Sigmoid colon (tissue), 4 donors: ENCODE data around the gene NAA38.

Source experiments
- CTCF ChIP-seq, 4 experiments: fragments of 450-650 bp in 3 of 4; fragments of 200-600 bp in 1 of 4; IDR thresholded peaks; one replicate each; pipeline ENCODE4 v1.5.1; 2016 to 2019; ENCODE audit warnings: antibody characterized with exemption in 4 of 4, mild to moderate bottlenecking in 3 of 4, moderate library complexity in 2 of 4
- EP300 ChIP-seq, 4 donors: sonication (generic); formaldehyde crosslinking; IDR thresholded peaks; one replicate each; pipeline ENCODE4 v1.6.1; 2017; ENCODE audit warnings: antibody characterized with exemption in 4 of 4
- POLR2A ChIP-seq, 2 donors: fragments of 450-650 bp; IDR thresholded peaks; one replicate each; pipeline ENCODE4 v1.6.1; 2016; ENCODE audit warnings: antibody characterized with exemption in 2 of 2, mild to moderate bottlenecking in 2 of 2, moderate library complexity in 2 of 2
- POLR2AphosphoS5 ChIP-seq, 4 donors: sonication (generic); formaldehyde crosslinking; IDR thresholded peaks; one replicate each; pipeline ENCODE4 v1.6.1; 2017; ENCODE audit warnings: antibody characterized with exemption in 4 of 4

GRCh38 chr17:7831233-7831632, 26.1 kb downstream of the NAA38 start:
- TF ChIP-seq CTCF (IDR thresholded peaks at IDR 0.05) (no peak), POLR2AphosphoS5 (IDR thresholded peaks at IDR 0.05) (no peak), POLR2A (IDR thresholded peaks at IDR 0.05) (no peak), EP300 (IDR thresholded peaks at IDR 0.05) (no peak)
